Right hindlimb (tissue), 1 donor: ENCODE data around the gene TEAD1.
A peak's percentile ranks its signal among the peaks of the same experiment; 100 is the strongest.

ENCODE experiments used
- DNase-seq: peaks from one replicate; pipeline ENCODE4 v3.0.0-alpha.2; 2018

The TEAD1 gene

DNA sequence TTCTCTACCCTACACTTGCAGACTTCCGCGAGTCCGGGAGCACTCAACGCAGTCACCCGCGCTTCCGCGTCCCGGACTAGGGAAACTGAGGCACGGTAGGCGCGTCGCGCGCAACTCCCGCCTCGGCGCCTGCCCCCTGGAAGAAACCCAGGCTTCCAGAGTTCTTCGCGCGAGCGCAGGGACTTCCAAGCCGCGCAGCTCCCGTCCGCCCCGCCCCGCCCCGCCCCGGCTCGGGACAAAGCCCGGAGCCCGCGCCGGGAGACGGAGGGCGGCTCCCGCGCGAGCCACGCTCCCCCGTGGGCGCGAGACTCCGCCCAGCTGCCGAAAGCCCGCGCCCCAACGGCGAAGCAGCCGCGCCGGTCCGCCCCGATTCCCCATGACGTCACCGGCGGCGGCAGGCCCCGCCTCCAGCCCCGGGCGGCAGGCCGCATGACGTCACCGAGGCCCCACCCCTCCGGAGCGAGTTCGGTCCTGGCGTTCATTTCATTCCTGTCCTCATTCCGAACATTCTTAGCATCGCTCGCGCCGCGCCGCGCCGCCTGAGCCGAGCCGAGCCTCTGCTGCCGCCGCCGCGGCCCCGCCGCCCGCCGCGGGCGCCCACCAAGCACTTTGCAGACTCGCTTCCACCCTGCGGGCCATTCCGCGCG, at the start of gene TEAD1:
TEAD1 (plus strand) TSS at position 498 of the 647 bp plus-strand sequence.
- DNase-seq = peak; percentile 98

DNA sequence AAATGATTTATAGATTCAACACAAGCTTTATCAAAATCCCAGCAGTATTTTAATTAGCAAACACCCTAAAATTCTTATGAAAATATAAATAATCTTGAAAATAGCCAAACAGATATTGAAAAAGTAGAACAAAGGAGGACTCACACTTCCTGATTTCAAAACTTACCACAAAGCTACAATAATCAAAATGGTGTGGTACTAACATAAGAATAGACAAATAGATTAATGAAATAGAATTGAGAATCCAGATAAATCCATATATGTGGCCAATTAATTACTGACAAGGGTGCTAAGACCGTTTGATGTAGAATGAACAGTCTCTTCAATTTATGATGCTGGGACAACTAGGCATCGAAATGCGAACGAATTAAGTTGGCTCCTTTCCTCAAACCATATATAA, 49.6 kb upstream of the TEAD1 start:
- no peak for DNase-seq

DNA sequence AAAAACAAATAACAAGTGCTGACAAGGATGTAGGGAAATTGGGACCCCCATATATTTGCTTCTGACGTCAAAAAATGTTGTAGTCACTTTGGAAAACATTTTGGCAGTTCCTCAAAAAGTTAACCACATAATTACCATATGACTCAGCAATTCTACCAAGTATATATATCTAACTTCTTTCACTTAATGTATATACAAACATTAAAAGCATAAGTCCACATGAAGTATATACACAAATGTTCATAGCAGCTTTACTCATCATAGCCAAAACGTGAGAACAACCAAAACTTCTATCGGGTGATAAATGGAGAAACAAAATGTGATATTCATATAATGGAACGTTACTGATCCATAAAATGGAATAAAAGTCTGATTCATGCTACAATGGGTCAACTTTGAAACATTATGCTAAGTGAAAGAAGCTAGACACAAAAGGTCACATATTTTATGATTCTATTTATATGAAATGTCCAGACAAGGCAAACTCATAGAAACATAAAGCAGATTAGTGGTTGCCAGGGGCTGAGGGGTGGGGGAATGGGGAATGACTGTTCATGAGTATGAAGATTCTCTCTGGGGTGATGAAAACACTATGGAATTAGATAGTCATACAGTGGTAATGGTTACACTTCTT, 48.7 kb upstream of the TEAD1 start:
- DNase-seq = no peak

DNA sequence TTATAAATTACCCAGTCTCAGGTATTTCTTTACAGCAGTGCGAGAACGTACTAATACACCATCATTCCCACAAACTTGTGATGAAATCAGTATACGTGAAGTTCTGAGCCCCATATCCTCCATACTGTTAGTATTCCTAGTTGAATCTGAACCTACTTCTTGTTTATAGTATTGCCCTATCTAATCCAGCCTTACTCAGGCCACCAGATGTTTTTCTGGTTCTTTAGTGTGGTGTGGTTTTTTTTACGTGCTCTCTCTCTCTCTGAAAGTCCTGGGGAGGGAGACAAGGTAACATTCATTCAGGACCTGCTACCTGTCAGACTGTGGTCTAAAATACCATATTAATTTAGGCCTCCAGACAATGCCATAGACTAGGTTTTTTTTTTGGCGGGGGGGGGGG, 47.6 kb upstream of the TEAD1 start:
- no peak for DNase-seq

DNA sequence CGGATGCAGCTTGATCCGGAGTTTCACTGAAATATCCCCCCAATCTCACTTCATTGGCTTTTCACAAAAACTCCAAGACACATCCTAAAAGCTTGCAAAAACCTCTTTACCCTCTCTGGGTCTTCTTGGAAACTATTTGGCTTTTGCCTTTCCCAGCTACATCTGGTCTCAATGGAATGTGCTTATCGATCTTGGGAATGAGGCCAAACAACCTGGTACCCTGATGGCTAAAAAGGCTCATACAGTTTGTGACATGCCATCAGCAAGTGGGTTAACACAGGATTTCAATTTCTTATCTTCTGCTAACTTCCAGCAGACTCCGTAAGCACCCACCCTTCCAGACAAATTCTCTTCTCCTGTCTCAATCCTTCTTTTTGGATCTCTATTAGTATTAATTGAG, 45.9 kb upstream of the TEAD1 start:
- no peak for DNase-seq

DNA sequence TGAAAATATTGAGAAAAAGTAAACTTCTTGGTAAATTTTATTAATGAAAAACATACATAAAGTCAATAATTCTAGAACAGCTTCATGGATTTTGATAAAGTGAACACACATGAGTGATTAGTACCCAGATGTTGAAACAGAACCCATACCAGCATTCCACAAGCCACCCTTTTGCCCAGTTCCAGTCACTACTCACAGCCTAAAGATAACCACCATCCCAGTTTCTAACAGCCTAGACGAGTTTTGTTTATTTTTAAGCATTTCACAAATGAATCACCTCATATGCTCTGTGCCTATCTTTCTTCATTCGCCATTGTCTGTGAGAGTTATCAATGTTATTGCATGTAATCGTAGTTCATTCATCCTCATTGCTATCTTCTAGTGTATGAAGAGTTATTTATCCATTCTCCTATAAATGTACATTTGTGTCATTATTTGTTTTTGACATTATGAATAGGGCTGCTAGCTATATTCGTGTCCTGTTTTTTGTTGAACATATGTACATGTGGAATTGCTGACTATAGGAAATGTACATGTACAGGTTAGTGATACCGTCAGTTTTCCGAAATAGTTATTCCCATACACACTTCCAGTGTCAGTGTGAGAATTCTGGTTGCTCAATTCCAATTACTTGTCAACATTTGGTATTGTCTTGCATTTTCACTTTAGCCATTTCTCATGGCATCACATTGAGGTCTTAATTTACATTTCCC, 44.5 kb upstream of the TEAD1 start:
- no peak for DNase-seq

DNA sequence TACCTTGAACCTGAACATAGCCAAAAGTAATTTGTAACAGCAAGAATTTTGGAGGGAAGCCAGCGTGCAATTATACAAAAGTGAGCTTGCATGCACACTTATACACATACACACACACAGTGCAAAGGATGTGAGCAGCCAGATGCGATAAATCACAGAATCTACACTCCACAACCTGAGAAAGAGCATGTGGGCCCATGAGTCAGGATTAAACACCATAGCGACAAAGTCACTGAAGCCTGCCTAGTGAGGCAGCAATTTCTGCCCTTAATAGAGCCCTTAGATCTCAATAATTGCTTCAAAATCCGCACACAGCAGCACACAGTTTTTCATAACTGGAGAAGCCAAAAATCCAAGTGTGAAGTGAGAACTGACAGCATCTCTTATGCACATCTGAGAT, 42.6 kb upstream of the TEAD1 start:
- DNase-seq = no peak

DNA sequence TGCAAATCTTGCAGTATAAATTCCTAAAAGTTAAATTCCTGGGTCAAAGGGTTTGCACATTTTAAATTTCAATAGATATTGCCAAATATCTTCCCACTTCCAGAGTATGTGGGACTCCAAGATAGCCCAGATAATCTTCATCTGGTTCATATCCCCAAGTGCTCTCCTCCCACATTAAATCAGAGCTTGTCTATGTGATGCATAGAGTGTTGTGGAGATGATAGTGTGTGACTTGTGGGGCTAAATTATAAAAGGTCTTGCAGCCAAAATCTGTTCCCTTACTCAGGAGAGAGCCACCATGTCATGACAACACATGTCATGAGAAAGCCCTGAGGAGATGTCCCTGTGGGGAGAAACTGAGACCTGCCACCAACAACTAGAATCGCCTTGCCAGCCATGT, 39.9 kb upstream of the TEAD1 start:
- DNase-seq = no peak

DNA sequence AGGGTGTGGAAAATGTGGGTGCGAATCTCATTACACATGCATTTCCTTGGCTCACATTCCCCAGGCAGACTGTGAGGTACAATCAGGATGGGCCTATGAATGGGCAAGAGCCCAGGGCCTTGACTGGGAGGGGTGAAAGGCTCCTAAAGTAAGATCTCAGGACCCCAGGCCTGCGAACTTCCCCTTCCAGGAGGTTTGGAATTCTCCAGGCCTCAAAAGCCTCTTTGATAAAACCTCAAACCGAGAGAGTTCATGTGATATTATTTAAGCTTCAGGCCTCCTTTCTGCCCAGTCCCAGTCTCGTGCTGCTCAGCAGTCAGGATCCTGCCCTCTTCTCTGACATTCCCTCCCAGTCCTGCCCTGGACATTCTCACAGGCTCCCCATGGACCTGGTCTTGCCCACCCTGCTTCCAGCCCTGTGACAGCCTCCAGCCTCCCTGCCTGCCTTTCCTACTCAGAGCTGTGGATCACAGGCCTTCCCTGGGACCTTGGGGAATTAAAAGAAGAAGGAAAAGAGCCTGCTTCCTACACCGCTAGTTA, 37.3 kb upstream of the TEAD1 start:
- no peak for DNase-seq

DNA sequence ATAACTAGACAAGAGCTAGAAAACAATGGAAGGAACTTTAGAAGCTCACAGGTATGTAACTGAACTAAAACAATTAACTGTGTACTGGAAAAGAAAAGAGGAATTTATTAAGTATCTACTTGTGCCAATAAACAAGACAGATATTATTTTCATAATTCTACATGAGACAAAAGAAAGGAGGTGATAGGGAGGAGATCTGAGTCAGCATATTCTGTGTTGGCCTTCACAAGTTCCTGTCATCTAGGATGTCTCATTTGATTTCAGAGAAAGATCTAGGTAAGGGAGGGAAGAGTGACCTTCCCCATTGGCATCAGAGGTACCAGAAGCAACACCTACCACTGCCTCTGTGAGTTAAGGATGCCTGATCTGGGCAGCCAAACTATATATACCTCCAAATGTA, 34.8 kb upstream of the TEAD1 start:
- no peak for DNase-seq

DNA sequence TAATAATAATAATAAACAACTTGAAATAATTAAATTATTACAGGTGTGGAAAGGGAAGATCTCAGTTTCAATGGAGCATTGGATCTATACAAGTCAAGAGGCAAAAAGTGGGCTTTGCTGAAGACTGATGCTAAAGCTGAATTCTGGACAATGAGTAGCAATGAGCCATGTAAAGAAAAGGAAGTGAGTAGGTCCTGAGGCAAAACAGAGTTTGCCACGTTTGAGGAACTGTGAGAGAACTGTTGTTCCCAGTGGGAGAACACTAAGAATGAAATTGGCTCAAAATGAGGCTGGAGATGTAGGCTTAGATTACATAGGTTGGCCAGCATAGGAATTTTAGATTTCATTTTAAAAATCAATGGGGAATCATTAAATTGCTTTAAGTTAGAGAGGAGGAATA, 33.9 kb upstream of the TEAD1 start:
- no peak for DNase-seq

DNA sequence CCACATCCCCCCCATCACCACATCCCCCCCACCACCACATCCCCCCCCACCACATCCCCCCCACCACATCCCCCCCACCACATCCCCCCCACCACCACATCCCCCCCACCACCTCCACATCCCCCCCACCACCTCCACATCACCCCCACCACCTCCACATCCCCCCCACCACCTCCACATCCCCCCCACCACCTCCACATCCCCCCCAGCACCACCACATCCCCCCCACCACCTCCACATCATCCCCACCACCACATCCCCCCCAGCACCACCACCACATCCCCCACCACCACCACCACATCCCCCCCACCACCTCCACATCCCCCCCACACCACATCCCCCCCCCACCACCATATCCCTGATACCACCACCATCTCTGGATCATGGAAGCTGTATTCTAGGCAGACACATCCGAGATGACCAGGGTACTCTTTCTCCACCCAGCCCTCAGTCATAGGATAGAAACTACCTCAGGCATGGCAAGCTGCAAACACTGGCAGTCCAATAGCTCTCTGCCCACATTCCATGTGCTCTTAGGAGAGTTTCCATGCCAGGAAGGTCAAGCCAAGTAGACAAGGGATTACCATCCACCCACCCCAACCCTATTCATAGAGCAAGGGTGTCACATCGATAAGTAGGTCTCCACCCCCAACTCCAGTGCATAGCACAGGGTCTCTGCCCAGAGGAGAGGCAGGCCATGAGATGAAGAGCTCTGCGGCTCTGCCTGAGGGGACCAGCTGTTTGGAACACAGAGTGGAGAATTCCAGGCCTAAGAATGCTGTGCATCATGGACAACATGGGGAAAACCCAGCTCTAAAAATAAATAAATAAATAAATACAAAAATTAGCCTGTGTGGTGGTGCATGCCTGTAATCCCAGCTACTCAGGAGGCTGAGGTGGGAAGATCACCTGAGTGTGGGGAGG, 33.0 kb upstream of the TEAD1 start:
- DNase-seq = no peak

DNA sequence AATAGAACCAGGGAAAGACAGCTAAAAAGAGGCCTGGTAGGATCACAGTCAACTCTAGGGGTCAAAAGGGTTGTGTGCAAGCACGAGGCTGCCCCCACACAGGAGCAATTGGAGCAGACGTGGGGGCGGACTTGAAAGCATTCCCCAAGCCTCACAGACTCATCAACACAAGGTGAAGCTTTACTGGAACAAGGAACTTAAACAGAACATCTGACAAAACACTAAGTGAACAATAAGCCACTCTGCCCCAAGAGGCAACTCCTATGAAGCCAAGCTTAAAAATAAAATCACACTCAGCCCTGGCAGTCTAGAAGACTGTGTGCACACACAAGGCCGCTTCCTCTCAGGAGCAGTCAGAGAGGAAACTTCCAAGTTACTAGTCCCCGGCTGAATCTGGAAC, 32.2 kb upstream of the TEAD1 start:
- no peak for DNase-seq

DNA sequence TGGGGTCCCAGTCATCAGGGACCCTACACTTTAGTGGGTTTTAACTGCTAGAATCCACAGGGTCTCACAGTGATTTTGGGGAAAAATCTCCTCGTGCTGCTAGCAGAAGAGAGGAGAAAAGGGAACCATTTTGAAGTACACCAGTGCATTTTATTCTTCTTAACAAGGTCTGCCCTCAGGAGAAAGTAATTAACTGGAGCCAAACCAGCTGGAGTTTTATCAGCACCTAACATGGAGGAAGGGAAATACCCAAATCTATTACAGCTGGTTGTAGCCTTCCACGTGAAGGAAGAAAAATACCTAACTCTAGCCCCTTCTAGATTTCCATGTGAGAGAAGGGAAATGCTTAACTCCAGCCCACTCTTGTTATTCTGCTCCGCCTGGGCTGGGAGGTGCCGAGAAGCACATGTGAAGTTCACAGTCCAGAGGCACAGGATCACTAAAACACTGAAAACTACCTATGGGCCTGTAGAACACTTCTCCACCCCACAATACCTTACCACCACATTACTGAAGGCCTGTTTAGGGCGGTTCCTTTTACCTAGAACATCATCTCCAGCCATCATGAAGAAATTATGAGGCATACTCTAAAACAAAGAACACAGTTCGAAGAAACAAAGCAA, 31.3 kb upstream of the TEAD1 start:
- no peak for DNase-seq

DNA sequence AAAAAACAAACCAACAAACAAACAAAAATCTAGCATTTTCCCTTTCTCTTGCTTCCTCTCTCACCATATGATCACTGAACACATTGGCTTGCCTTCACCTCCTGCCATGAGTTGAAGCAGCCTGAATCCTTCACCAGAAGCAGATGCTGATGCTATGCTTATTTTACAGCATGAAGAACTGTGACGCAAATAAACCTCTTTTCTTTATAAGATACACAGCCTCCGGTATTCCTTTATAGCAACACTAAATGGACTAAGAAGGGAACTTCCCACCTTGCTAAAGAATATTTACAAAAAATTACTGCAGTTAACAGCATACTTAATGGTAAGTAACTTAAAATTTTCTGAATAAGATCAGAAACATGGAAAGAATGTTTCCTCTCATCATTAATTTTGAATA, 27.7 kb upstream of the TEAD1 start:
- DNase-seq = no peak

DNA sequence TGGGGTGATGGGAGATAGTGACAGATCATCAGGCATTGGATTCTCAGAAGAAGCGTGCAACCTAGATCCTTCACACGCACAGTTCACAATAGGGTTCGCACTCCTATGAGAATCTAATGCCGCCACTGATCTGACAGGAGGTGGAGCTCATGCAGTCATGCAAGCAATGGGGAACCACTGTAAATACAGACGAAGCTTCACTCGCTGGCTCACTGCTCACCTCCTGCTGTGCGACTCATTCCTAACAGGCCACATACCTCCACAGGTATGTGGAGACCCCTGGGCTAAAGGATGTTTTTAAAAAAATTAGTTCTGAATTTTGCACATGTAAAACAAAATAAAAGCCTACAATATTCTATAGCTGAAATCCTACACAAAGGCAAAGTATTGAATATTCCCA, 20.5 kb upstream of the TEAD1 start:
- DNase-seq = no peak

DNA sequence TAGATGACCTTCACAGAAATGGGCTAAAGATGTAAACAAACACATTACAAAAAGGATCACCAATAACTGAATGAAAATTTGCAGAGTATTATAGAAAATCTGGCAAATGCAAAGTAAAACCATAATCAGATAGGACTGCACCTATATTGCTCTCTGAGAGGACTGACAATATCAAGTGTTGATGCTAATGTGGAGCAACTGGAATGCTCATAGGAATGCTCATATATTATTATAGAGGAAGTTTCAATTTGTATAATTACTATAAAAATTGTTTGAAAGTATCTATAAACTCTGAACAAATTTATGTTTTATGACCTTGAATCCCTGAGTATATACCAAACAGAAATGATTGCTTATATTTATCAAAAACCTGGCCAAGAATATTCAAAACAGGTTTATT, 18.4 kb upstream of the TEAD1 start:
- no peak for DNase-seq

DNA sequence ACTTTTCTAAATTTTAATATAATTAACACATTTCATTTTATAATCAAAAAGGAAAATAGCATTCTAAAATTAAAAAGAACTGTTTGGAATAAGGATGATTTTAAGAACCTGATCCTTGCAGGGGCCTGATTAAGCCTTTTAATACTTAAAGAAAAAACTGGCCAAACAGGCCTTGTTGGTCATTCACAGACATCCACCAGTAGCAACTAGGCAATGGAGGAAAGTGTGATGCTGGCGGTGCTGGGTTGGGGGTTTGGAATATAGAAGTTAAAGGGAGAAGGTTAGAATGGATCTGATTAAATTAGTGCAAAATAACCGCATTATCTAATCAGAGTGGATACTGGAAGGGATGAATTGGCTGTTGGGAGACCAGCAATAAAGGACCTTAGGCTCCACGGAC, 16.9 kb upstream of the TEAD1 start:
- DNase-seq = no peak

DNA sequence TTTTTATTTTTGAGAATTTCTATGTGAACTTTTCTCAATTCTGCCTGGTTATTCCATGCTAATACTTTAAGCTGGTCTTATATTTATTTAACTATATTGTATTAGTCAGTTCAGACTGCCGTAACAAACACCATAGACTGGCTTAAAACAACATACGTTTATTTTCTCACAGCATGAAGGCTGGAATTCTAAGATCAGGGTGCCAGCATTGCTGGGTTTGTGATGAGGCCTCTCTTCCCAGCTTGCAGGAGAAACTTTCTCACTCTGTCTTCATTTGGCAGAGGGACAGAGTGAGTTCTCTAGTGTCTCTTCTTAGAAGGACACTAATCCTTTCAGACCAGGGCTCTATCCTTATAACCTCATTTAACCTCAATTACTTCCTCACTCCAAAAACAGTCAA, 16.2 kb upstream of the TEAD1 start:
- no peak for DNase-seq

DNA sequence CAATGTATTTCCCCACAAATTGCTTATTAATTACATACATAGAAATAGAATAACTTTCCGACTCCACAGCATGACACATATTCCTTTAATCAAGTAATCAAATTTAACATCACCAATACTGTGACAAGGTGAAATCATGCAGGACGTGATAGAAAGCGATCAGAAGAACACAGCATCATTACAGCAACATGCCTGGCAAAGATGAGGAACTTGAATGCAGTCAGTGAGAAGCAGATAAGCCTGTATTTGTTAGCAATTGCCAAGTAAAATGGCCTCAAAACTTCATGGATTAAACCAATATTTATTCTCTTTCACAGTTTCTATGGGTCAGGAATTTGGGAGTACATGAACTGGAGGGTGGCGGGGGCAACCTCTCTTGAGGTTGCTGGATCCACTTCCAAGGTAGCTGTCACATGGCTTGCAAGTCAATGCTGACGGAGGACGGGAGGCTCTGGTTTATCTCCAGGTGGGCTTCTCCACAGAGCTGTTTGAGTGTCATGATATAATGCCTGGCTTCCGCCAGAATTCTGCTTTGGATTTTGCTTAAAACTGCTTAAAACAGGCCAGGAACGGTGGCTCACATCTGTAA, 12.0 kb upstream of the TEAD1 start:
- no peak for DNase-seq

DNA sequence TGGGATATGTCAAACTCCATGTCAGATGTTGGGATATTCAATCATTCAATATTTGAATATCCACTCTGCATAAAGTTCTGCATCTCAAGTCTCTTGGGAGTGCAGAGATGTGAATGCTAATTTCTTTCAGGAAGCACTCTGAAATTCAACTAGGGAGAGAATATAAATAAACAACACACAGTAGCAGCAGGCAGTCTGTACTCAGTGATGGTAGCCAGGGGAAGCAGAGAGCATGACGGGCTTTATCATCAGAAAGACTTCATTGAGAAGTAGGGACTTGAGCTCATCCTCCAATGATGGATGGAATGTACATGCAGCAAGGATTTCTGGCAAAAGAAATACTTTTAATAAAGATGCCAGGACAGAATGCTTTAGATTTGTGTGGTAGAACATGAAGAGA, 9.8 kb upstream of the TEAD1 start:
- no peak for DNase-seq

DNA sequence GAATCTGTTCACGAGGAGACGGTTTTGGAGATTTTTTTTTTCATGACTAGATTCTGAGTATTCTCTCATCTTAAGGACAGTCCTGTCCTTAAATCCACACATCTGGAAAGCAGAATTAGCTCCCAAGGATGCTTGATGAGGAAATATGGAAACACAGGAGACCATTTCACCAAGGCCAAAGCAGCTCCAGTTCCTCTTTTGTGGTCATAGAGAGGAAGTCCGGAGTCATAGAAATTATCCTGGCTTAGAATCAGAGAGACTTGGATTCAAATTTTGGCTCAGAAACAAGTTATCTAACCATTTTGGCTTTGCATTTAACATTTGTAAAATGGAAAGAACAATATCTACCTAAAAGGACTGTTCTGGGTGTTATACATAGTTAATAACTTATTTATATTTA, 7.3 kb upstream of the TEAD1 start:
- DNase-seq = no peak
